ENCODE results near the gene GAS7.

GRCh38 chr17:10055262-10055975, 143.0 kb downstream of the GAS7 start:
- TF ChIP-seq, protein P1, sequence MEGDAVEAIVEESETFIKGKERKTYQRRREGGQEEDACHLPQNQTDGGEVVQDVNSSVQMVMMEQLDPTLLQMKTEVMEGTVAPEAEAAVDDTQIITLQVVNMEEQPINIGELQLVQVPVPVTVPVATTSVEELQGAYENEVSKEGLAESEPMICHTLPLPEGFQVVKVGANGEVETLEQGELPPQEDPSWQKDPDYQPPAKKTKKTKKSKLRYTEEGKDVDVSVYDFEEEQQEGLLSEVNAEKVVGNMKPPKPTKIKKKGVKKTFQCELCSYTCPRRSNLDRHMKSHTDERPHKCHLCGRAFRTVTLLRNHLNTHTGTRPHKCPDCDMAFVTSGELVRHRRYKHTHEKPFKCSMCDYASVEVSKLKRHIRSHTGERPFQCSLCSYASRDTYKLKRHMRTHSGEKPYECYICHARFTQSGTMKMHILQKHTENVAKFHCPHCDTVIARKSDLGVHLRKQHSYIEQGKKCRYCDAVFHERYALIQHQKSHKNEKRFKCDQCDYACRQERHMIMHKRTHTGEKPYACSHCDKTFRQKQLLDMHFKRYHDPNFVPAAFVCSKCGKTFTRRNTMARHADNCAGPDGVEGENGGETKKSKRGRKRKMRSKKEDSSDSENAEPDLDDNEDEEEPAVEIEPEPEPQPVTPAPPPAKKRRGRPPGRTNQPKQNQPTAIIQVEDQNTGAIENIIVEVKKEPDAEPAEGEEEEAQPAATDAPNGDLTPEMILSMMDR (conservative IDR thresholded peaks at IDR 0.05 in 1 of 2, IDR thresholded peaks at IDR 0.05 in 1 of 2; ENCODE audit: extremely low read depth in 1 of 2, insufficient read depth in 1 of 2, low read depth in 1 of 2, low read length in 2 of 2), result no peak
- no peak for TF ChIP-seq EZH2 (IDR thresholded peaks at IDR 0.05; ENCODE audit: borderline replicate concordance, low read length)
